Transverse colon (tissue), 3 donors: ENCODE results near the gene GRB2.

Experiments used
- CTCF ChIP-seq, 5 experiments: fragments of 200-600 bp in 3 of 5; fragments of 450-650 bp in 2 of 5; sonication (generic) in 3 of 5; IDR thresholded peaks; 1 replicate in 2 of 5; 2 replicates in 3 of 5; pipeline ENCODE4 v1.5.1; 2016 to 2017; ENCODE audit warnings: antibody characterized with exemption in 5 of 5, inconsistent platforms in 3 of 5, mild to moderate bottlenecking in 2 of 5, moderate library complexity in 1 of 5
- POLR2A ChIP-seq: fragments of 450-650 bp; IDR thresholded peaks from one replicate; pipeline ENCODE4 v1.6.1; 2016; ENCODE audit warnings: antibody characterized with exemption, mild to moderate bottlenecking, moderate library complexity

- no peak for TF ChIP-seq POLR2A
- no peak for TF ChIP-seq CTCF (IDR thresholded peaks at IDR 0.05)
These were observed 10.5 kb upstream of the GRB2 start for GRCh38 chr17:75416006-75416405.
